GM10248 (cell line): ENCODE measurements around the gene GFI1B.

Experiments used
- CTCF ChIA-PET: fragments of 300-600 bp; sonication (Branson Sonifier 250); formaldehyde crosslinking; extraction: SDS; loops from one replicate; lab custom pipeline; 2021; ENCODE audit warnings: antibody characterized with exemption; lab: Yijun Ruan, JAX
- POLR2A ChIA-PET: fragments of 350-650 bp; sonication (Branson Sonifier 250); formaldehyde crosslinking; extraction: SDS; loops from one replicate; lab custom pipeline; 2020; ENCODE audit warnings: antibody characterized with exemption; lab: Yijun Ruan, JAX
- DNase-seq: peaks from one replicate; pipeline ENCODE4 v3.0.0; 2012; ENCODE audit errors: extremely low spot score
- CTCF ChIP-seq: IDR thresholded peaks from 2 replicates; pipeline ENCODE4 v1.5.1; 2012; ENCODE audit warnings: mild to moderate bottlenecking, low read depth; ENCODE audit errors: extremely low read depth, missing control alignments, control extremely low read depth

Gene GFI1B

GRCh38 chr9:132947756-132948155, 30.7 kb upstream of the GFI1B start:
- ChIA-PET POLR2A (no interaction called here), CTCF (interaction anchor here (0.8 to 2.0 kb wide), 6 partner anchors 9 to 238 kb away, joined by 3 to 8 read pairs (median 4); partner anchors contain the start of gene GFI1B)
- no peak for TF ChIP-seq CTCF
- no peak for DNase-seq

- ChIA-PET POLR2A (no interaction called here), CTCF (interaction anchor here (1.3 kb wide), 4 partner anchors 23 to 237 kb away, joined by 3 to 5 read pairs (median 4); partner anchors contain the start of gene GFI1B)
- TF ChIP-seq CTCF: no peak
- no peak for DNase-seq
Measured at GRCh38 chr9:132948482-132949050, 29.9 kb upstream of the GFI1B start.

- ChIA-PET CTCF (no interaction called here), POLR2A (no interaction called here)
- no peak for DNase-seq
- no peak for TF ChIP-seq CTCF
Measured at GRCh38 chr9:132949709-132950108, 28.8 kb upstream of the GFI1B start.

- POLR2A ChIA-PET: no interaction called here
- CTCF ChIA-PET: interaction anchor here (1.7 kb wide), 1 partner anchor 23 kb away, joined by 4 read pairs; no protein-coding TSS in a partner anchor
Measured at GRCh38 chr9:132955123-132955522, 23.4 kb upstream of the GFI1B start.

GRCh38 chr9:132955768-132956167, 22.7 kb upstream of the GFI1B start:
- POLR2A ChIA-PET: no interaction called here
- no peak for TF ChIP-seq CTCF
- CTCF ChIA-PET: interaction anchor here (1.2 kb wide), 1 partner anchor 20 kb away, joined by 3 read pairs; no protein-coding TSS in a partner anchor
- no peak for DNase-seq

More at GRCh38 chr9:132955123-132955522, 23.4 kb upstream of the GFI1B start:
- no peak for DNase-seq
- no peak for TF ChIP-seq CTCF

GRCh38 chr9:132957805-132958204, 20.7 kb upstream of the GFI1B start:
- no peak for TF ChIP-seq CTCF
- CTCF ChIA-PET: interaction anchor here (0.9 to 1.1 kb wide), 2 partner anchors 16 to 17 kb away, joined by 3 read pairs; no protein-coding TSS in a partner anchor
- POLR2A ChIA-PET: no interaction called here
- no peak for DNase-seq
